Stimulated activated CD4-positive, alpha-beta T cell treated with anti-CD3 and anti-CD28 coated beads, TNF-alpha, amount 100 ng/mL, for 48 hours (primary cell): ENCODE measurements around the gene RGMA.

ENCODE experiments used
- DNase-seq, 3 donors: peaks; one replicate each; pipeline ENCODE4 v3.0.0-alpha.2; 2020; ENCODE audit warnings: low read depth in 3 of 3

RGMA gene

DNA sequence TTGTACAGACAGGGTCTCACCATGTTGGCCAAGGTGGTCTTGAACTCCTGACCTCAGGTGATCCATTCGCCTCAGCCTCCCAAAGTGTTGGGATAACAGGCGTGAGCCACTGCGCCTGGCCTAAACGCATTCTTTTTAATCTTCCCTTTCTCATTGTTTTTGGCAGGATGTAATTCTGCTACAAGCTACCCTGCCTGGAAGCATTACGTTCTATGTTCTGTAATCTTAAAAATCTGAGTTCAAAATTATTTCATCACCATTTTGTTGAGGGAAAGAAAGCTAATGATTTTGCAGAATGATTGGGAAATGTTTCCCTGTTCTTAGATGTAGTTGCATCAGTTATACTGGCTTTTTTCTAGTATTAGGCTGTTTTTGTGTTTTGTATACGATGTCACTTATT lies 71.5 kb downstream of the RGMA start:
- DNase-seq, result no peak

GRCh38 chr15:93012786-93013185 lies 76.2 kb downstream of the RGMA start:
- DNase-seq, result no peak

GRCh38 chr15:93007994-93008393 lies 81.0 kb downstream of the RGMA start:
- DNase-seq, result no peak

DNA sequence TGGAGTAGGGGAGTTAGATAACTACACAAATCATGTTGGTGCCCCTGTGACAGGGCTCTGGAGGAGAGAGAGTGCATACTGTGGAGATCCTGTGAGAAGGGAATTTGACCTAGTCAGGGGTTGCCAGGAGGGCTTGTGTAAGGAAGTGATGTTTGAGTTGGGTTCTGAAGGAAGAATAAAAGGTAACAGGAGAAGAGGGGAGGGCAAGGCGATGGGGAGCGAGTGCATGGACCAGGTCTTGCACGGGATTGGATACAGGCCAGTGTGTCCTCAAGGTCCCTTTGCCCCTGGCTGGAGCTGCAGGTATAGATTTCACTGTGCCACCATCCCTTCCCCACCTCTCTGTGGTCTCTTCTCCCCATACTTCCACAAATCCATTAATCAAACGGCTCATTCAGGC lies 83.9 kb downstream of the RGMA start:
- no peak for DNase-seq

DNA sequence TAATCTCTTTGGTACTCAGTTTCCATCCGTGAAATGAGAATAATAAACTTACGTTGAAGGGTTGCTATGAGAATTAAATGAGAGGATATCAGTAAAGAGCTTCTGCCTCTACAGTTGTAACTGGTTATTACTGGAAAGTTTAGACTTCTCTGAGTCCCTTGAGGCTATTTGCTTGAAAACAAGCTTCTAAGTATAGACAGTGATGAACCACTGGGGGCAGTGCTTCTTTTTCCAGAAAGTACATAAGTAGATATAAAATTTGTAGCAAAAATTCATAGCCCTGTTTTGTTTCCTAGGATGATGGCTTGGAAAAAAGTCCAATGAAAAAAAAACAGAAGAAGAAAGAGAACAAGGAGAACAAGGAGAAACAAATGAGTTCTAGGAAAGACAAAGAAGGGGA lies 87.1 kb downstream of the RGMA start:
- no peak for DNase-seq

GRCh38 chr15:93001156-93001555 lies 87.9 kb downstream of the RGMA start:
- DNase-seq, result no peak

- no peak for DNase-seq
Observed at GRCh38 chr15:92997821-92998220, 91.2 kb downstream of the RGMA start.

DNA sequence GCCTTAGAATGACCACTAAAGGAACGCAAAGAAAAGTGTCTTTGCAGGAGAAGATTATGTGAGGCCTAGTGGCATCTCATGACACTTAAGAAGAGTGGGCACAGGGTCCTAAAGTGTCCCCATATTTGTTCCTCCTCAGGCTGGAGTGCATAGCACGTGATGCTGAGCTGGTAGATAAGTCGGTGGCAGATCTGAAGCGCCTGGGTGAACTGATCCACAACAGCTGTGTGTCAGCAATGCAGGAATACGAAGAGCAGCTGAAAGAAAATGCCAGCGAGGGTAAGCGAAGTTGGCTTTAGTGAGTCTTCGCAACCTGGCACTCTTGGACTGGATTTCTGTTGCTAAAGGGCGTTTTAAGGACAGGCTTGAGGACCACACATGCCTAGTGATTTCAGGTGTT lies 96.3 kb downstream of the RGMA start:
- no peak for DNase-seq

- no peak for DNase-seq
Observed at GRCh38 chr15:92990031-92990430, 99.0 kb downstream of the RGMA start.

GRCh38 chr15:92989470-92989869 lies 99.5 kb downstream of the RGMA start:
- no peak for DNase-seq
